CD8-positive, alpha-beta memory T cell (primary cell): ENCODE results near the gene MKI67. TPM values are rescaled to one million over a fixed set of nuclear protein-coding genes. Genes with fewer than 3 reads are reported as not detected.
A peak's percentile ranks its signal among the peaks of the same experiment; 100 is the strongest.
"Not testable (repeated sequence)": the region's sequence is repeated elsewhere in the genome, so short reads cannot be mapped to it uniquely, and the experiment has no call there.

Experiments
- CTCF ChIA-PET: fragments of 350-600 bp; sonication (Branson Sonifier 250); formaldehyde crosslinking; loops from one replicate; lab custom pipeline; 2021; ENCODE audit warnings: antibody characterized with exemption; lab: Charles Lee
- POLR2A ChIA-PET: fragments of 350-600 bp; sonication (Branson Sonifier 250); formaldehyde crosslinking; loops from one replicate; lab custom pipeline; 2021; ENCODE audit warnings: antibody characterized with exemption; lab: Charles Lee
- DNase-seq, 5 donors: peaks; one replicate each; pipeline versions ENCODE4 v3.0.0 to v3.0.0-alpha.2; 2020 to 2022; ENCODE audit warnings: mixed read lengths in 1 of 5
- H3K27ac ChIP-seq: one replicate; pipeline ENCODE4 v1.7.0; 2013; ENCODE audit warnings: low read depth, mild to moderate bottlenecking, low read length, moderate library complexity
- H3K27me3 ChIP-seq: 2 replicates; pipeline ENCODE4 v1.7.0; 2013; ENCODE audit warnings: low read length, mild to moderate bottlenecking; ENCODE audit not compliant: insufficient read depth, poor library complexity, severe bottlenecking
- H3K36me3 ChIP-seq: 2 replicates; pipeline ENCODE4 v1.7.0; 2013; ENCODE audit warnings: mild to moderate bottlenecking, low read length, moderate library complexity; ENCODE audit not compliant: insufficient read depth
- H3K4me1 ChIP-seq: 2 replicates; pipeline ENCODE4 v1.7.0; 2013; ENCODE audit warnings: mild to moderate bottlenecking, low read length, moderate library complexity; ENCODE audit not compliant: insufficient read depth
- H3K4me3 ChIP-seq: 2 replicates; pipeline ENCODE4 v1.7.0; 2013; ENCODE audit warnings: mild to moderate bottlenecking, low read length
- H3K9me3 ChIP-seq: 2 replicates; pipeline ENCODE4 v1.7.0; 2013; ENCODE audit warnings: mild to moderate bottlenecking, low read length
- H3K27ac Mint-ChIP-seq, 8 donors: one replicate each; pipeline ENCODE4 v1.8.0; 2020 to 2021; ENCODE audit warnings: mixed read lengths in 8 of 8, mild to moderate bottlenecking in 6 of 8, inconsistent platforms in 3 of 8, moderate library complexity in 3 of 8
- H3K27me3 Mint-ChIP-seq, 2 donors: one replicate each; pipeline ENCODE4 v1.8.0; 2020 to 2021; ENCODE audit warnings: mixed read lengths in 2 of 2, mild to moderate bottlenecking in 1 of 2, moderate library complexity in 1 of 2
- H3K36me3 Mint-ChIP-seq, 3 donors: one replicate each; pipeline ENCODE4 v1.8.0; 2020 to 2021; ENCODE audit warnings: mixed read lengths in 3 of 3, inconsistent platforms in 1 of 3, mild to moderate bottlenecking in 1 of 3
- H3K4me1 Mint-ChIP-seq, 3 donors: one replicate each; pipeline ENCODE4 v1.8.0; 2020 to 2021; ENCODE audit warnings: mixed read lengths in 3 of 3, inconsistent platforms in 1 of 3, mild to moderate bottlenecking in 1 of 3
- H3K4me3 Mint-ChIP-seq, 7 donors: one replicate each; pipeline ENCODE4 v1.8.0; 2020 to 2021; ENCODE audit warnings: mixed read lengths in 7 of 7, mild to moderate bottlenecking in 6 of 7, moderate library complexity in 4 of 7, inconsistent platforms in 2 of 7
- H3K9me3 Mint-ChIP-seq, 5 donors: one replicate each; pipeline ENCODE4 v1.8.0; 2020 to 2022; ENCODE audit warnings: mixed read lengths in 5 of 5, mild to moderate bottlenecking in 3 of 5, moderate library complexity in 2 of 5, inconsistent platforms in 1 of 5
- polyA plus RNA-seq: library from polyadenylated mRNA; unstranded; fragments of 300-500 nt; fragmentation: Illumina TruSeq; gene quantifications from one replicate; pipeline ENCODE4 v1.2.3, GENCODE V29; 2021
- total RNA-seq, 2 experiments: library from RNA; stranded (reverse); gene quantifications; one replicate each; pipeline ENCODE4 v1.2.3, GENCODE V29; 2021

MKI67 gene
- total and polyA plus RNA-seq, 3 experiments from 2014 or later, result 0.70 to 136 (median 113) TPM

DNA sequence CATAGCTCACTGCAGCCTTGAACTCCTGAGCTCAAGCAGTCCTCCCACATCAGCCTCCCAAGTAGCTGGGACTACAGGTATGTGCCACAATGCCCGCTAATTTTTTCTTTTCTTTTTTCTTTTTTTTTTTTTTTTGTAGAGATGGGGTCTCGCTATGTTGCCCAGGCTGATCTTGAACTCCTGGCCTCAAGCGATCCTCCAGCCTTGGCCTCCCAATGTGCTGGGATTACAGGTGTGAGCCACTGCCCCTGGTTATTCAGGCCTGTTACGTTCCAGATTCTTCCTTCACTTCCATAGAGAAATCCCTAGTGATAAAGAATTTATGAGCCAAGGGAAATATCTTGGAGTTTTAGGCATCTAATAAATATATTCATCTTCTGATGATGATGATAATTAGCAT lies 31.6 kb downstream of the MKI67 start:
- H3K4me1 Mint-ChIP-seq, result peaks cover 32 to 44% (median 40%) of the 10 kb centered on the region in 3 donors
- H3K9me3 Mint-ChIP-seq, H3K36me3 Mint-ChIP-seq, DNase-seq, H3K9me3 ChIP-seq, H3K27ac ChIP-seq, H3K36me3 ChIP-seq, H3K27me3 Mint-ChIP-seq, H3K4me3 Mint-ChIP-seq, H3K27me3 ChIP-seq, H3K4me3 ChIP-seq: not testable (repeated sequence)
- CTCF ChIA-PET, result interaction anchor here (1.0 to 1.3 kb wide), 2 partner anchors 8 to 84 kb away, joined by 3 to 4 read pairs; no protein-coding TSS in a partner anchor
- H3K4me1 ChIP-seq, result peaks cover 23% of the 10 kb centered on the region
- POLR2A ChIA-PET, result interaction anchor here (0.6 kb wide), 1 partner anchor 55 kb away, joined by 3 read pairs; no protein-coding TSS in a partner anchor
- H3K27ac Mint-ChIP-seq, result peak overlapping the region in 2 of 8 donors; percentile 74 to 88

DNA sequence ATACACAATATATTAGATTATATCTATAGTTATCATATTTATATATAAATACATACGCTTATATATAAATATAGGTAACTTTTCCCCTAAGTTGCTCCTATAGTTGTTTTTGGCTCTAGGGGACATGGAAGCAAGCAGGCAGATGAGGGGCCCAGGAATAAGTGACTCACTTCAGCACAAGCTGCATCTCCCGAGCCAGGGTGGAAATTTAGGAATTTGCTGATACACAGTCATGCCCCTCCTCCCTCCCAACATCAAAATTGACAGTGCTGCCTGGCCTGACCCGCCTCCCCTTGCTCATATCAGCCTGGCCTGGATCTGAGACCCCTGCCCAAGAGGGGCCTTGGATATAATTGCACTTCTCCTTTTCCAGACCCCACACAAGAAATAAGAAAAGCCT lies 33.8 kb downstream of the MKI67 start:
- H3K4me3 Mint-ChIP-seq, result no peak overlapping the region
- Histone ChIP-seq H3K27ac (no peak overlapping the region), H3K4me1 (peaks cover 23% of the 10 kb centered on the region), H3K27me3 (no peaks in the 10 kb centered on the region), H3K4me3 (no peak overlapping the region), H3K9me3 (no peaks in the 10 kb centered on the region), H3K36me3 (no peaks in the 10 kb centered on the region)
- no peak for DNase-seq
- POLR2A ChIA-PET, result no interaction called here
- CTCF ChIA-PET, result interaction anchor here (1.2 to 2.1 kb wide), 2 partner anchors 20 to 23 kb away, joined by 4 to 6 read pairs; no protein-coding TSS in a partner anchor
- no peaks in the 10 kb centered on the region for H3K9me3 Mint-ChIP-seq
- no peak overlapping the region for H3K27ac Mint-ChIP-seq
- H3K4me1 Mint-ChIP-seq, result peaks cover 22 to 30% (median 29%) of the 10 kb centered on the region in 3 donors
- no peaks in the 10 kb centered on the region for H3K36me3 Mint-ChIP-seq
- no peaks in the 10 kb centered on the region for H3K27me3 Mint-ChIP-seq

DNA sequence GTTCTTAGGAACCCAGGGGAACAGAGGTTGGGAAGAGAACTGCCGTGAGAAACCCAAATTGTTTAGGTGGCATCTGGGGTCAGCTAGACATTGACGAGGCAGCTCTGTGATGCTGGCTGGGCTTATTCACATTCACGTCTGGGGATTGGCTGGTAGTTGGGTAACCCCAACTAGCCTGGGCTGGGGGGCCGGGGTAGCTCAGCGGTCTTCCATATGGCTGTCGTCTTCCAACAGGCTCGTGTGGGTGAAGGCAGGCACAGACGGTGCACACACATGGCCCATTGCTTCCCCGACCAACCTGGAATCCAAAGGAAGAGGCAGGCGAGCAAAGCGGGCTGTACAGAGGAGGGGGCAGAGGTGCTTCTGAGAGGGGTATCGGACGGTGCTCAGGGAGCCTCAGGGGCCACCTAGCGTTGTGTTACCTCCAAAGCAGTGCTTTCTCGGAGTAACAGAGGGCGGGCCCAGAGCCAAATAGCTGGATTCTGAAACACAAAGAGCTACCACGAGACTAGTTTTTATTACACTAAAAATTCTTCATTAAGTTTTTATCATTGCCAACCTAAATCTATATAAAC lies 34.5 kb downstream of the MKI67 start:
- CTCF ChIA-PET, result interaction anchor here (1.2 to 2.1 kb wide), 2 partner anchors 20 to 22 kb away, joined by 4 to 6 read pairs; no protein-coding TSS in a partner anchor
- Mint-ChIP-seq H3K27ac (no peak overlapping the region), H3K4me3 (no peak overlapping the region), H3K4me1 (peaks cover 20 to 24% (median 23%) of the 10 kb centered on the region in 3 donors), H3K9me3 (no peaks in the 10 kb centered on the region), H3K27me3 (no peaks in the 10 kb centered on the region), H3K36me3 (no peaks in the 10 kb centered on the region)
- DNase-seq, result no peak
- POLR2A ChIA-PET, result no interaction called here
- Histone ChIP-seq H3K27me3 (no peaks in the 10 kb centered on the region), H3K4me1 (peaks cover 19% of the 10 kb centered on the region), H3K36me3 (no peaks in the 10 kb centered on the region), H3K4me3 (no peak overlapping the region), H3K27ac (no peak overlapping the region), H3K9me3 (no peaks in the 10 kb centered on the region)

DNA sequence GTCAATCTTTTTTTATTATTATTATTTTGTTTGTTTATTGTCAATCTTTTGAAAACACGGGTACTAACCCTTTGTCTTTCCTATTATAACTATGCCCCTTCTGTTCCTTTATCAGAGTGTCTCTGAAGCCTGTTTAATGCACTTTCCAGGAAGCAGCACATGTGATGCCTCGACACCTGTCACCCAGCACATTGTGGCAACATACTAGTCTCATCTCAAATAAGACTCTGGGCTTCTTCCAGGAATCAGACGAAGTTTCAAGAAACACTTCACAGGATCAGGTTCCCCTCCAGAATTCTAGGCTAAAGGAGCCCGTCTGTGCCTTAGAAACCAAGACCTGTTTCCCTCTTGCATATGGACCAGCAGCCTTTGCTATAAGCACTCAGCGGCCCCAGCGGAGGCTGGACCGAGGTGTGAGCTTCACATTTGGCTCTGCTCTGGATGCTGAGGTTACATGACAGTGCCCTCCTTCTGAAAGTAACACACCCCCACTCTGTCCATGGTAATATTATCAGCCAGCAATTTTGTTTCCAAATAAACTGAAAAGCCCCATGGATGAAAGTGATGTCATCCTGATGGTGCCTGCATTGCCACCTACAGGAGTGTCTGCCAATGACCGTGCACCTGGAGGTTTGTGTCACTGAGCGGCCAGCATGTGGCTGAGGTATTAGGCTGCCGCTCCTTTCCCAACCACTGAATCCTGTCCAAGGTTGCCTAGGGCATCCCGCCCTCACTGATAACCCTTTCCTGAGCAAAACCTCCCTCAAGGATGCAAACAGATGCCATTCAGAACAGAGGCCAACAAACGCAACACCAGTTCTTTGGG lies 38.1 kb downstream of the MKI67 start:
- DNase-seq, result no peak
- no peak overlapping the region for H3K27ac ChIP-seq
- no peaks in the 10 kb centered on the region for H3K4me1 ChIP-seq
- Mint-ChIP-seq H3K27me3 (no peaks in the 10 kb centered on the region), H3K4me1 (peaks cover 0 to 4% (median 4%) of the 10 kb centered on the region in 3 donors), H3K27ac (no peak overlapping the region), H3K4me3 (no peak overlapping the region), H3K9me3 (no peaks in the 10 kb centered on the region), H3K36me3 (peaks cover 0 to 24% (median 4%) of the 10 kb centered on the region in 3 donors)
- no peaks in the 10 kb centered on the region for H3K27me3 ChIP-seq
- CTCF ChIA-PET, result no interaction called here
- POLR2A ChIA-PET, result no interaction called here
- peaks cover 5% of the 10 kb centered on the region for H3K36me3 ChIP-seq
- no peaks in the 10 kb centered on the region for H3K9me3 ChIP-seq
- no peak overlapping the region for H3K4me3 ChIP-seq

DNA sequence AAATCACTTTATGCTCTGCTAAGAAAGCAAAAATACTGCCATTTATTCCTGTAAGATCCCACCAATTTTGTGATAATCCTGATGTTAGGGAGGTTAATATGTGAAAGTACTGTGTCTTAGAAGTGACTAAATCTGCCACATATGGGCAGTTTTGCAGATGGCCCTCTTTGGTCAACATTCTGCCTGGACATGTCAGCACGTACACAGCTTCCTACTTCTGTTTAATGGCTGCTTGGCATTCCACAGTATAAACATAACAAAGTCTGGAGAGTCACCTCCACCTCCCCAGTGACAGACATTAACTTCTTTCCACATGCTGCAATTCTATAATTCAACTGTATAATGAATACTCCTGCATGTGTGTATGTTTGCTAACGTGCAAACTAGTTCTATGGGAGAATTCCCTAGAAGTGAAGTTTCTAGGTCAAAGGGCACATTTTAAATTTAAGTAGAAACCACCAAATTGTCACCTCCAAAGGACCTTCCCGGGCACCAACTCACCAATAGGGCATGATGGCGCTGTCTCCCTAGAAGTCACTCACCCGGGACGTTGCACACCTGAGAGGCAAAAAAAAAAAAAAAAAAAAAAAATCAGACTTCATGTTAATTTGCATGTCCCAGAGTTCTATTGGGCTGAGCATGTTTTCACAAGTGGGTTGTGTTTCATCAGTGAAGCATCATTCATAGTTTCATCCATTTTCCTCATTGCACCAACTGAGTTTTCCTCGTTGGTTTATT lies 38.9 kb downstream of the MKI67 start:
- Mint-ChIP-seq H3K27ac (peak overlapping the region in 2 of 8 donors; percentile 13 to 17), H3K9me3 (no peaks in the 10 kb centered on the region), H3K4me1 (peaks cover 0 to 4% (median 4%) of the 10 kb centered on the region in 3 donors), H3K27me3 (no peaks in the 10 kb centered on the region), H3K4me3 (no peak overlapping the region), H3K36me3 (peaks cover 0 to 27% (median 4%) of the 10 kb centered on the region in 3 donors)
- CTCF ChIA-PET, result interaction anchor here (1.3 to 1.5 kb wide), 2 partner anchors 8 to 62 kb away, joined by 4 to 5 read pairs; no protein-coding TSS in a partner anchor
- H3K4me3 ChIP-seq, result no peak overlapping the region
- peaks cover 5% of the 10 kb centered on the region for H3K36me3 ChIP-seq
- H3K9me3 ChIP-seq, result no peaks in the 10 kb centered on the region
- H3K27me3 ChIP-seq, result no peaks in the 10 kb centered on the region
- DNase-seq, result no peak
- no peaks in the 10 kb centered on the region for H3K4me1 ChIP-seq
- no peak overlapping the region for H3K27ac ChIP-seq
- POLR2A ChIA-PET, result no interaction called here

GRCh38 chr10:128086003-128086863 lies 40.0 kb downstream of the MKI67 start:
- Histone ChIP-seq H3K27ac (no peak overlapping the region), H3K4me1 (no peaks in the 10 kb centered on the region), H3K4me3 (no peak overlapping the region), H3K27me3 (no peaks in the 10 kb centered on the region), H3K9me3 (no peaks in the 10 kb centered on the region), H3K36me3 (peaks cover 5% of the 10 kb centered on the region)
- H3K27ac Mint-ChIP-seq, result peak overlapping the region in 2 of 8 donors; percentile 17 to 48
- H3K4me3 Mint-ChIP-seq, result no peak overlapping the region
- CTCF ChIA-PET, result interaction anchor here (0.9 to 1.5 kb wide), 4 partner anchors 9 to 63 kb away, joined by 3 to 5 read pairs (median 4); no protein-coding TSS in a partner anchor
- no peak for DNase-seq
- no peaks in the 10 kb centered on the region for H3K27me3 Mint-ChIP-seq
- POLR2A ChIA-PET, result no interaction called here
- H3K9me3 Mint-ChIP-seq, result no peaks in the 10 kb centered on the region
- H3K36me3 Mint-ChIP-seq, result peaks cover 0 to 35% (median 4%) of the 10 kb centered on the region in 3 donors
- H3K4me1 Mint-ChIP-seq, result peaks cover 0 to 4% (median 4%) of the 10 kb centered on the region in 3 donors

DNA sequence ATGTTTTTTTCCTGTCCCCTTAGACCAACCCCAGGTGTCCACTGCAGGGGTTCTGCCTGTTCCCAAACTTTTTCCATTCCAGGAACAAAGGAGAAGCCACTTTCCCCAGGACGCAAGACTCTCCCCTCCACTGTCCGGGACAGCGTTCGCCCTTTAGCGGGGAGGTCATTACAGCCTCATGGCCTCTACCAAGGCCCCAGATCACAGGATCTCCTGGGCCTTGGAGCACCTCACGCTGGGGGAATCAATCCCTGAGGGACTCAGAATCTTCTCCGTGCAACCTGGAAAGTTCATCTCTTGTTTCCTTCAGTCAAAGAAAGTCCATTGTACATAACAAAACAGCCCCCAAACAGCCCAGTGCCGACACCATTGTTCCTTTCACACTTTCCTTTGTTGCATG lies 41.2 kb downstream of the MKI67 start:
- H3K27ac Mint-ChIP-seq, result no peak overlapping the region

More for the DNA sequence above, 41.2 kb downstream of the MKI67 start:
- Histone ChIP-seq H3K27ac (no peak overlapping the region), H3K4me3 (no peak overlapping the region), H3K27me3 (no peaks in the 10 kb centered on the region), H3K36me3 (peaks cover 12% of the 10 kb centered on the region), H3K9me3 (no peaks in the 10 kb centered on the region), H3K4me1 (no peaks in the 10 kb centered on the region)
- H3K4me1 Mint-ChIP-seq, result peaks cover 0 to 4% (median 4%) of the 10 kb centered on the region in 3 donors
- ChIA-PET CTCF (interaction anchor here (1.2 kb wide), 1 partner anchor 9 kb away, joined by 3 read pairs; no protein-coding TSS in a partner anchor), POLR2A (no interaction called here)
- H3K36me3 Mint-ChIP-seq, result peaks cover 0 to 47% (median 12%) of the 10 kb centered on the region in 3 donors
- H3K9me3 Mint-ChIP-seq, result no peaks in the 10 kb centered on the region
- H3K27me3 Mint-ChIP-seq, result no peaks in the 10 kb centered on the region
- DNase-seq, result no peak
- H3K4me3 Mint-ChIP-seq, result no peak overlapping the region
